CD4-positive, alpha-beta T cell (primary cell): ENCODE data around the gene TCF4. TPM values are rescaled to one million over a fixed set of nuclear protein-coding genes. Genes with fewer than 3 reads are reported as not detected.

Experiments used
- ATAC-seq: fragments of 200-7000 bp; cut with Tn5 transposase; one replicate; pipeline ENCODE4 v1.10.0; 2022; ENCODE audit warnings: mild to moderate bottlenecking; ENCODE audit not compliant: poor library complexity
- CTCF ChIA-PET: fragments of 350-600 bp; sonication (Branson Sonifier 250); formaldehyde crosslinking; loops from one replicate; lab custom pipeline; 2021; ENCODE audit warnings: antibody characterized with exemption, inconsistent platforms; lab: Charles Lee
- POLR2A ChIA-PET: fragments of 350-600 bp; sonication (Branson Sonifier 250); formaldehyde crosslinking; loops from one replicate; lab custom pipeline; 2021; ENCODE audit warnings: antibody characterized with exemption, inconsistent platforms; lab: Charles Lee
- DNase-seq, 14 experiments: peaks; one replicate each; pipeline ENCODE4 v3.0.0-alpha.2; 2013 to 2020; ENCODE audit warnings: mixed read lengths in 2 of 14
- H3K27ac ChIP-seq, 2 donors: one replicate each; pipeline versions ENCODE4 v1.5.1 to v1.7.0; 2013; ENCODE audit warnings: low read length in 2 of 2, low read depth in 1 of 2, mild to moderate bottlenecking in 1 of 2
- H3K27me3 ChIP-seq, 2 experiments: 1 replicate in 1 of 2; 2 replicates in 1 of 2; pipeline versions ENCODE4 v1.6.1 to v1.7.0; 2013; ENCODE audit warnings: low read length in 2 of 2, control low read depth in 1 of 2, mild to moderate bottlenecking in 1 of 2, moderate library complexity in 1 of 2; ENCODE audit not compliant: insufficient read depth in 2 of 2, control insufficient read depth in 1 of 2
- H3K36me3 ChIP-seq: one replicate; pipeline ENCODE4 v1.6.1; 2013; ENCODE audit warnings: low read length, control low read depth; ENCODE audit not compliant: insufficient read depth
- H3K4me1 ChIP-seq: one replicate; pipeline ENCODE4 v1.6.1; 2013; ENCODE audit warnings: low read length, control low read depth; ENCODE audit not compliant: insufficient read depth
- H3K4me3 ChIP-seq: one replicate; pipeline ENCODE4 v1.5.1; 2013; ENCODE audit warnings: mild to moderate bottlenecking, low read length, moderate library complexity
- H3K9me3 ChIP-seq, 2 experiments: 1 replicate in 1 of 2; 2 replicates in 1 of 2; pipeline versions ENCODE4 v1.6.1 to v1.7.0; 2013; ENCODE audit warnings: low read length in 2 of 2, mild to moderate bottlenecking in 2 of 2, control low read depth in 1 of 2, moderate library complexity in 1 of 2; ENCODE audit not compliant: control insufficient read depth in 1 of 2, insufficient read depth in 1 of 2
- H3K27ac Mint-ChIP-seq: one replicate; pipeline ENCODE4 v1.8.0; 2020; ENCODE audit warnings: mixed read lengths
- H3K27me3 Mint-ChIP-seq: one replicate; pipeline ENCODE4 v1.8.0; 2021; ENCODE audit warnings: mixed read lengths
- H3K36me3 Mint-ChIP-seq: one replicate; pipeline ENCODE4 v1.8.0; 2021; ENCODE audit warnings: low read depth, mixed read lengths
- H3K4me1 Mint-ChIP-seq: one replicate; pipeline ENCODE4 v1.8.0; 2021; ENCODE audit warnings: low read depth, mixed read lengths
- H3K4me3 Mint-ChIP-seq: one replicate; pipeline ENCODE4 v1.8.0; 2020; ENCODE audit warnings: mild to moderate bottlenecking, mixed read lengths
- H3K9me3 Mint-ChIP-seq: one replicate; pipeline ENCODE4 v1.8.0; 2020; ENCODE audit warnings: mixed read lengths
- intact Hi-C, 2 experiments: fragments of 100-400 bp; cut with DNase I in 1 of 2; cut with micrococcal nuclease in 1 of 2; formaldehyde crosslinking; loops; one replicate each; pipeline versions ENCODE4 v1.15.1 to v1.9.0; 2023 to 2025; cut with DNase I, micrococcal nuclease
- total RNA-seq, 174 experiments: library from RNA in 2 of 174; stranded (reverse) in 2 of 174; gene quantifications; one replicate each; pipeline ENCODE4 v1.2.3 and lab custom pipeline; 2021 to 2026
- TF ChIP-seq, protein P1 (sequence below): fragments of 200-600 bp; IDR thresholded peaks from one replicate; pipeline ENCODE4 v1.8.0; 2022; ENCODE audit warnings: antibody characterized with exemption, mild to moderate bottlenecking

TCF4 gene
- total RNA-seq, 2 experiments from 2014 or later: 3.0 to 3.2 TPM

- Histone ChIP-seq H3K27ac (no peak overlapping the region), H3K36me3 (no peaks in the 10 kb centered on the region), H3K4me3 (no peak overlapping the region), H3K27me3 (no peaks in the 10 kb centered on the region), H3K4me1 (no peaks in the 10 kb centered on the region), H3K9me3 (no peaks in the 10 kb centered on the region)
- H3K36me3 Mint-ChIP-seq: no peaks in the 10 kb centered on the region
- no peak overlapping the region for H3K4me3 Mint-ChIP-seq
- ChIA-PET CTCF (no interaction called here), POLR2A (no interaction called here)
- no peaks in the 10 kb centered on the region for H3K4me1 Mint-ChIP-seq
- no peak for ATAC-seq
- H3K27ac Mint-ChIP-seq: no peak overlapping the region
- intact Hi-C loops: no loop called here
- no peak for DNase-seq
- TF ChIP-seq, protein P1, sequence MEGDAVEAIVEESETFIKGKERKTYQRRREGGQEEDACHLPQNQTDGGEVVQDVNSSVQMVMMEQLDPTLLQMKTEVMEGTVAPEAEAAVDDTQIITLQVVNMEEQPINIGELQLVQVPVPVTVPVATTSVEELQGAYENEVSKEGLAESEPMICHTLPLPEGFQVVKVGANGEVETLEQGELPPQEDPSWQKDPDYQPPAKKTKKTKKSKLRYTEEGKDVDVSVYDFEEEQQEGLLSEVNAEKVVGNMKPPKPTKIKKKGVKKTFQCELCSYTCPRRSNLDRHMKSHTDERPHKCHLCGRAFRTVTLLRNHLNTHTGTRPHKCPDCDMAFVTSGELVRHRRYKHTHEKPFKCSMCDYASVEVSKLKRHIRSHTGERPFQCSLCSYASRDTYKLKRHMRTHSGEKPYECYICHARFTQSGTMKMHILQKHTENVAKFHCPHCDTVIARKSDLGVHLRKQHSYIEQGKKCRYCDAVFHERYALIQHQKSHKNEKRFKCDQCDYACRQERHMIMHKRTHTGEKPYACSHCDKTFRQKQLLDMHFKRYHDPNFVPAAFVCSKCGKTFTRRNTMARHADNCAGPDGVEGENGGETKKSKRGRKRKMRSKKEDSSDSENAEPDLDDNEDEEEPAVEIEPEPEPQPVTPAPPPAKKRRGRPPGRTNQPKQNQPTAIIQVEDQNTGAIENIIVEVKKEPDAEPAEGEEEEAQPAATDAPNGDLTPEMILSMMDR: no peak
- H3K27me3 Mint-ChIP-seq: no peaks in the 10 kb centered on the region
- H3K9me3 Mint-ChIP-seq: no peaks in the 10 kb centered on the region
Measured at GRCh38 chr18:55287149-55287806, 300.7 kb downstream of the TCF4 start.

GRCh38 chr18:55286257-55286825, 301.7 kb downstream of the TCF4 start:
- intact Hi-C loops: no loop called here
- no peak overlapping the region for H3K27ac ChIP-seq
- Mint-ChIP-seq H3K27ac (no peak overlapping the region), H3K4me1 (no peaks in the 10 kb centered on the region), H3K36me3 (no peaks in the 10 kb centered on the region), H3K9me3 (no peaks in the 10 kb centered on the region), H3K4me3 (no peak overlapping the region), H3K27me3 (no peaks in the 10 kb centered on the region)
- H3K27me3 ChIP-seq: no peaks in the 10 kb centered on the region
- no peaks in the 10 kb centered on the region for H3K4me1 ChIP-seq
- no peak for ATAC-seq
- no peaks in the 10 kb centered on the region for H3K36me3 ChIP-seq
- ChIA-PET CTCF (interaction anchor here (0.6 kb wide), 1 partner anchor 36 kb away, joined by 3 read pairs; no protein-coding TSS in a partner anchor), POLR2A (interaction anchor here (0.6 kb wide), 1 partner anchor 68 kb away, joined by 4 read pairs; no protein-coding TSS in a partner anchor)
- H3K9me3 ChIP-seq: no peaks in the 10 kb centered on the region
- H3K4me3 ChIP-seq: no peak overlapping the region
- no peak for DNase-seq
- TF ChIP-seq, protein P1: no peak

DNA sequence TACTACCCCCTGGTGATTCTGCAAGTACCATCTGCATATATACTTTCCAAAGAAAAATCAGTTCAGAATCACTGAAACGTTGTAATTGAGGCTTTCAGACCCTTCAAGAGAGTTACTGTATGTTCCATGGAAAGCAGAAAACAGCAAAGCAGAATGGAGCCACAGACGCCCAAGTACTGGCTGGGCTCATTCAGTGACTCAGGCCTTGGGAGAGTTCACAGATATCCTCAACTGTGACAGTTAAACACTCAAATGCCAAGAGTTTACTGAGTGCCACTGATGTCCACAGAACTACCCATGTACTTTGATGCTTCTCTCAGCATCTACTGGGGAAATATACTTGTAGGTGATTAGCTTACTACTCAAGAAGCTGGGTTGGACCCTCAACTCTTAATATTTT, 303.4 kb downstream of the TCF4 start:
- ATAC-seq (no peak), DNase-seq (no peak)
- Histone ChIP-seq H3K27ac (no peak overlapping the region), H3K4me1 (no peaks in the 10 kb centered on the region), H3K9me3 (no peaks in the 10 kb centered on the region), H3K27me3 (no peaks in the 10 kb centered on the region), H3K36me3 (no peaks in the 10 kb centered on the region), H3K4me3 (no peak overlapping the region)
- intact Hi-C loops: no loop called here
- ChIA-PET CTCF (no interaction called here), POLR2A (no interaction called here)
- Mint-ChIP-seq H3K27me3 (no peaks in the 10 kb centered on the region), H3K9me3 (no peaks in the 10 kb centered on the region), H3K27ac (no peak overlapping the region), H3K36me3 (no peaks in the 10 kb centered on the region), H3K4me3 (no peak overlapping the region), H3K4me1 (no peaks in the 10 kb centered on the region)
- TF ChIP-seq, protein P1: no peak
